Iris pigment epithelial cell (primary cell): ENCODE results near the gene WDR70.
"Not testable (repeated sequence)": the region's sequence is repeated elsewhere in the genome, so short reads cannot be mapped to it uniquely, and the experiment has no call there.

Source experiments
- DNase-seq: peaks from one replicate; pipeline ENCODE4 v3.0.0-alpha.2; 2011; ENCODE audit warnings: low read depth

WDR70 gene

GRCh38 chr5:37640088-37640487 lies 261.0 kb downstream of the WDR70 start:
- no peak for DNase-seq

GRCh38 chr5:37641933-37642332 lies 262.8 kb downstream of the WDR70 start:
- peak; percentile 25 for DNase-seq

GRCh38 chr5:37645707-37646106 lies 266.6 kb downstream of the WDR70 start:
- no peak for DNase-seq

DNA sequence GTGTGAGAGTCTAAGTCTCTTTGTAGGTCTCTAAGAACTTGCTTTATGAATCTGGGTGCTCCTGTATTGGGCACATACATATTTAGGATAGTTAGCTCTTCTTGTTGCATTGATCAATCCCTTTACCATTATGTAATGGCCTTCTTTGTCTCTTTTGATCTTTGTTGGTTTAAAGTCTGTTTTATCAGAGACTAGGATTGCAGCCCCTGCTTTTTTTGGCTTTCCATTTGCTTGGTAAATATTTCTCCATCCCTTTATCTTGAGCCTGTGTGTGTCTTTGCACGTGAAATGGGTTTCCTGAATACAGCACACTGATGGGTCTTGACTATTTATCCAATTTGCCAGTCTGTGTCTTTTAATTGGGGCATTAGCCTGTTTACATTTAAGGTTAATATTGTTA lies 275.4 kb downstream of the WDR70 start:
- not testable (repeated sequence) for DNase-seq

- no peak for DNase-seq
Measured at GRCh38 chr5:37657046-37657445, 277.9 kb downstream of the WDR70 start.

DNA sequence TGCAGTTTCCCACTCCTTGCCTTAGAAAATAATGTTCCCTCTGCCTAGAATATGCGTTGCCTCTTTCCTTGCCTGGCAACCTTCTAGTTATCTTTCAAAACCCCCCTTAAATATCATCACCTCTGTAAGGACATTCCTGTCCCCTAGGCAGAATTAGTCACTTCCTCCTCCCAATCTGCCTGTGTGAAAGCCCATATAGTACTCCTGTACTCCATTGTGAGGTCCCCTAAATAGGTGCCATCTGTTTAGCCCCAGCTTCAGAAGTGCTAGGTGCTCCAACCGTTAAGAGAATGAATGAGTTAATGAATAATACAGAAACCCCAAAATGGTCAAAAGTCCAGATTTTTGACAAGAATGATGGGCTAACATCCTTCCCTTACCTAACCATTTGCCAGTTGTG lies 279.3 kb downstream of the WDR70 start:
- DNase-seq: no peak

- no peak for DNase-seq
Measured at GRCh38 chr5:37660319-37660718, 281.2 kb downstream of the WDR70 start.

DNA sequence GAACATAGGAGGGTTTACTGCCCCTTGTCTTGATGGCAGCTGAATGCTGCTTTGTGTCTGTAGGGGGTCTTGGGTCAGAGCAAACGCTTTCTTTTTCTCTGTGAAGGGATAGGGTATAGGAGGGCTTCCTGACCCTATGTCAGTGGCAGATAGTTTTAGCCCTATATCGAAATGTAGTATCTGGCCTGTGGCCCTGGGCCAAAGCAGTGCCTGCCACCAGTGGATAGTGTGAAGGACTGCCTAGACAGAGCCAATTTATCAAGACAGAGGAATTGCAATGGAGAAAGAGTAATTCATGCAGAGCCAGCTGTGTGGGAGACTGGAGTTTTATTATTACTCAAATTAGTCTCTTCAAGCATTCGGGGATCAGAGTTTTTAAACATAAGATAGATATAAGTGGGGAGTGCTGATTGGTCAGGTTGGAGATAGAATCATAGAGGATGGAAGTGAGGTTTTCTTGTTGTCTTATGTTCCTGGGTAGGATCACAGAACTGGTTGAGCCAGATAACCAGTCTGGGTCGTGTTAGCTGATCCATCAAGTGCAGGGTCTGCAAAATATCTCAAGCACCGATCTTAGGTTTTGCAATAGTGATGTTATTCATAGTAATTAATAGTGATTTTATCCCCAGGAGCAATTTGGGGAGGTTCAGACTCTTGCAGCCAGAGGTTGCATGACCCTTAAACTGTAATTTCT lies 282.3 kb downstream of the WDR70 start:
- no peak for DNase-seq

GRCh38 chr5:37661951-37662350 lies 282.8 kb downstream of the WDR70 start:
- DNase-seq: no peak

DNA sequence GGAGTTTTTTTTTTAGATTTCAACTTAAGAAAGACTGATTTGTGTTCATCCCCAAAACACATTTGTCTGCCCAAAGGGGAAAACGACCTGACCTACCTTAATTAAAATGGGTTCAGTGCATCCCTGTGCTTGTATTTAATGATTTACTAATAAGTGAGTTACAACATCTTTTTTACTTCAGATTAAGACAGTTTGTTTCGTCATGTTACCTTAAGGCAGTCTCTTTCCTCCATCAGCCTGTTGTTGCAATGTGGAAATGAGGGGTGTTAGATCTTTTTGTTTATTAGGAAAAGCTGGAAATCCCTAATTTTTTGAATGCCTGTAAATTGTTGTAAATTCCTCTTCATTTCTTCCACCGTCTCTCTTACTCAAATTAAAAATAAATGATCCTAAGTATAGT lies 283.2 kb downstream of the WDR70 start:
- no peak for DNase-seq

GRCh38 chr5:37662789-37663485 lies 283.8 kb downstream of the WDR70 start:
- DNase-seq: no peak

- DNase-seq: no peak
Measured at GRCh38 chr5:37663538-37663937, 284.4 kb downstream of the WDR70 start.

- DNase-seq: no peak
Measured at GRCh38 chr5:37664551-37664950, 285.4 kb downstream of the WDR70 start.

GRCh38 chr5:37665272-37665671 lies 286.2 kb downstream of the WDR70 start:
- peak; percentile 55 for DNase-seq

DNA sequence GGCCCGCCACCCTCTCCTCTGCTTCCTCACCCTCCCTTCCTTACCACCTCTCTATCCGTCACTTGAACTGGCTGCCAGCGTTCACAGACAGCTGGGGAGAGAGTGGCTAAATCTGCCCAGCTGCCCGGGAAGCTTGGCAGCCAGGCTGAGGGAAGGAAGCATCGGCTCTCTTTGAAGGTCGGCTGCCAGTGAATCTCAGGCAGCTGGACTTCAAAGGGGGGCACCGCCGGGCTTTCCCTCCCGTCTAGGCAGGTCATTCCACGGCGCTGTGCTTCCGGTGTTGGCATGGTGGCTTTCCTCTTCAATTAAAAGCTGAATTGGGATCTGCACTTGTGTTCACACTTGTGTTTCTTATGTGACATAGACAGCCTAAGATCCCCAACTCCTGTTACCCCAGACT lies 286.8 kb downstream of the WDR70 start:
- DNase-seq: peak; percentile 9

- DNase-seq: no peak
Measured at GRCh38 chr5:37667430-37667829, 288.3 kb downstream of the WDR70 start.

DNA sequence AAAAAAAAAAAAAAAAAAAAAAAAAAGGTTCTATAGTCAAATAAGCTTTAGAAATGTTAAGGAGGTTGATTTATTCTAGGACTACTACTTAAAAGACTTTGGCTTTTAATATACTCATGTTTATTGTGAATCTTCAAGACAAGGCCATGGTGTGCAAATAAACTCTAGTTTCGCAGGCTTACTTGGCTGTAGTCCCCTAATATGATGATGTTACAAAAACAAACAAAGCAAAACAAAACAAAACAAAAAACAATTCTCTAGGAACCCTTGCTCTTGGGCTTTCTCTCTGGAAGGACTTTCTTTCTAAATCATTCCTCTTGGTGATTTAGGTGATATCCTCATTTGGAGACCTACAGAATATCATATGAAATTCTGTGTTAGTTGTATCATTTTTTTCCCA lies 288.7 kb downstream of the WDR70 start:
- peak; percentile 23 for DNase-seq

- peak; percentile 100 for DNase-seq
Measured at GRCh38 chr5:37668524-37669047, 289.5 kb downstream of the WDR70 start.

DNA sequence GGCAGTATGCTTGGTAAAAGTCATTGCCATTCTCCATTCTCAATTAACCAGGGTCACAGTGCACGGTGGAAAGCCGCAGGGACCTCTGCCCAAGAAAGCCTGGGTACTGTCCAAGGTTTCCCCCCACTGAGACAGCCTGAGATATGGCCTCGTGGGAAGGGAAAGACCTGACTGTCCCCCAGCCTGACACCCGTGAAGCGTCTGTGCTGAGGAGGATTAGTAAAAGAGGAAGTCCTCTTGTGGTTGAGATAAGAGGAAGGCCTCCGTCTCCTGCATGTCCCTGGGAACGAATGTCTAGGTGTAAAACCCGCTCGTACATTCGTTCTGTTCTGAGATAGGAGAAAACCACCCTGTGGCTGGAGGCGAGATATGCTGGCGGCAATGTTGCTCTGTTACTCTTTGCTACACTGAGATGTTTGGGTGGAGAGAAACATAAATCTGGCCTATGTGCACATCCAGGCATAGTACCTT lies 293.0 kb downstream of the WDR70 start:
- peak; percentile 41 for DNase-seq

GRCh38 chr5:37674361-37674760 lies 295.2 kb downstream of the WDR70 start:
- not testable (repeated sequence) for DNase-seq

DNA sequence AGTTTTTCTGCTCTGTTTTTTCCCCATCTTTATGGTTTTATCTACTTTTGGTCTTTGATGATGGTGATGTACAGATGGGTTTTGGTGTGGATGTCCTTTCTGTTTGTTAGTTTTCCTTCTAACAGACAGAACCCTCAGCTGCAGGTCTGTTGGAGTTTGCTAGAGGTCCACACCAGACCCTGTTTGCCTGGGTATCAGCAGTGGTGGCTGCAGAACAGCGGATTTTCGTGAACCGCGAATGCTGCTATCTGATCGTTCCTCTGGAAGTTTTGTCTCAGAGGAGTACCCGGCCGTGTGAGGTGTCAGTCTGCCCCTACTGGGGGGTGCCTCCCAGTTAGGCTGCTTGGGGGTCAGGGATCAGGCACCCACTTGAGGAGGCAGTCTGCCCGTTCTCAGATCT lies 300.2 kb downstream of the WDR70 start:
- DNase-seq: not testable (repeated sequence)

DNA sequence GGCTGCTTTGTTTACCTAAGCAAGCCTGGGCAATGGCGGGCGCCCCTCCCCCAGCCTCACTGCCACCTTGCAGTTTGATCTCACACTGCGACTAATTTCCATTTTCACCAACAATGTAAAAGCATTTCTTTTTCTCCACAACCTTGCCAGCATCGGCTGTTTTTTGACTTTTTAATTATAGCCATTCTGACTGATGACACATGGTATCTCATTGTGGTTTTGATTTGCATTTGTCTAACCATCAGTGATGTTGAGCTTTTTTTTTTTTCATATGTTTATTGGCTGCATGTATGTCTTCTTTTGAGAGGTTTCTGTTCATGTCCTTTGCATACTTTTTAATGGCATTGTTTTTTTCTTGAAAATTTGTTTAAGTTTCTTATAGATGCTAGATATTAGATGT lies 300.8 kb downstream of the WDR70 start:
- DNase-seq: not testable (repeated sequence)

DNA sequence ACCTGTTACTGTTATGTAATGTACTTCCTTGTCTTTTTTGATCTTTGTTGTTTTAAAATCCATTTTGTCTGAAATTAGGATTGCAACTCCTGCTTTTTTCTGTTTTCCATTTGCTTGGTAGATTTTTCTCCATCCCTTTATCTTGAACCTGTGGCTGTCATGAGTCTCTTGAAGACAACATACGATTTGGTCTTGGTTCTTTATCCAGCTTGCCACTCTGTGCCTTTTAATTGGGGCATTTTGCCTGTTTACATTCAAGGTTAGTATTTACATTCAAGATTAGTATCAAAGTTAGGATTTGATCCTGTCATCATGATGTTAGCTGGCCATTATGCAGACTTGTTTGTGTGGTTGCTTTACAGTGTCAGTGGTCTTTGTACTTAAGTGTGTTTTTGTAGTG lies 304.0 kb downstream of the WDR70 start:
- DNase-seq: no peak
